GM12878 (cell line): ENCODE results near the gene TBC1D32. TPM values are rescaled to one million over a fixed set of nuclear protein-coding genes. Genes with fewer than 3 reads are reported as not detected.

Source experiments
- ATAC-seq: fragments of 200-7000 bp; cut with Tn5 transposase; 3 replicates; pipeline ENCODE4 v1.9.1; 2020; ENCODE audit warnings: mild to moderate bottlenecking, moderate library complexity
- BruUV-seq: library from RNA; stranded (reverse); fragments of 400-500 nt; replicated peaks from 2 replicates; lab custom pipeline; 2021; lab: Mats Ljungman, UMichigan
- CTCF ChIA-PET: fragments of 300-600 bp; sonication (Branson Sonifier 250); formaldehyde crosslinking; extraction: SDS; loops from one replicate; lab custom pipeline; 2021; ENCODE audit warnings: inconsistent platforms; lab: Yijun Ruan, JAX
- POLR2A ChIA-PET: fragments of 350-600 bp; formaldehyde crosslinking; extraction: SDS; loops from one replicate; lab custom pipeline; 2021; ENCODE audit warnings: inconsistent platforms; lab: Charles Lee
- RAD21 ChIA-PET: fragments of 300-600 bp; sonication (Branson Sonifier 250); formaldehyde crosslinking; loops from one replicate; lab custom pipeline; 2023; ENCODE audit warnings: antibody characterized with exemption; ENCODE audit not compliant: unreplicated experiment; lab: Charles Lee
- SMC1A ChIA-PET: fragments of 300-600 bp; sonication (Branson Sonifier 250); formaldehyde crosslinking; loops from one replicate; lab custom pipeline; 2023; ENCODE audit not compliant: unreplicated experiment, uncharacterized antibody; lab: Charles Lee
- DNase-seq: peaks from one replicate; pipeline ENCODE4 v3.0.0-alpha.2; 2011; ENCODE audit warnings: low read depth, low spot score
- FAIRE-seq: peaks from 3 replicates; lab custom pipeline; 2011; peaks lifted over from hg19 to GRCh38; lab: Jason Lieb, UNC
- H2AFZ ChIP-seq: 2 replicates; pipeline ENCODE4 v1.6.0; 2011; ENCODE audit warnings: low read depth, low read length, control low read depth; ENCODE audit not compliant: control insufficient read depth
- H3K27ac ChIP-seq: 2 replicates; pipeline ENCODE4 v1.5.1; 2011; ENCODE audit warnings: control low read depth; ENCODE audit not compliant: control insufficient read depth, insufficient read depth
- H3K27me3 ChIP-seq, 2 experiments: replicated peaks in 1 of 2; 2 replicates each; pipeline versions ENCODE4 v1.6.0 to v1.6.1; 2011; ENCODE audit warnings: low read length in 1 of 2; ENCODE audit not compliant: control insufficient read depth in 2 of 2, insufficient read depth in 2 of 2
- H3K36me3 ChIP-seq, 2 experiments: 2 replicates each; pipeline ENCODE4 v1.5.1; 2011; ENCODE audit warnings: low read length in 1 of 2; ENCODE audit not compliant: control insufficient read depth in 2 of 2, insufficient read depth in 2 of 2
- H3K4me1 ChIP-seq: 2 replicates; pipeline ENCODE4 v1.6.1; 2011; ENCODE audit warnings: mild to moderate bottlenecking, low read length, moderate library complexity, mixed read lengths; ENCODE audit not compliant: control insufficient read depth, insufficient read depth
- H3K4me2 ChIP-seq: 2 replicates; pipeline ENCODE4 v1.6.0; 2011; ENCODE audit warnings: control low read depth; ENCODE audit not compliant: control insufficient read depth, insufficient read depth
- H3K4me3 ChIP-seq: fragments of 200-600 bp; sonication (generic); 2 replicates; pipeline ENCODE4 v1.5.1; 2016
- H3K79me2 ChIP-seq: 2 replicates; pipeline ENCODE4 v1.6.0; 2011; ENCODE audit warnings: low read length; ENCODE audit not compliant: control insufficient read depth, insufficient read depth
- H3K9ac ChIP-seq: 2 replicates; pipeline ENCODE4 v1.8.0; 2011; ENCODE audit warnings: low read length, control low read depth, mixed read lengths; ENCODE audit not compliant: control insufficient read depth, insufficient read depth
- H3K9me3 ChIP-seq: replicated peaks from 3 replicates; pipeline ENCODE4 v1.5.1; 2011; ENCODE audit warnings: mild to moderate bottlenecking, low read length; ENCODE audit not compliant: control insufficient read depth, insufficient read depth
- H4K20me1 ChIP-seq: 2 replicates; pipeline ENCODE4 v1.6.0; 2011; ENCODE audit not compliant: control insufficient read depth, insufficient read depth
- ATF3 ChIP-seq: IDR thresholded peaks from 2 replicates; pipeline ENCODE4 v1.6.1; 2011; ENCODE audit warnings: low read depth, mild to moderate bottlenecking, low read length, moderate library complexity, borderline replicate concordance; ENCODE audit errors: extremely low read depth
- CBX5 ChIP-seq: sonication (generic); IDR thresholded peaks from 2 replicates; pipeline ENCODE4 v1.6.1; 2016; ENCODE audit warnings: low read depth, moderate library complexity, mild to moderate bottlenecking, inconsistent platforms
- DPF2 ChIP-seq: fragments of 450-650 bp; IDR thresholded peaks from 2 replicates; pipeline ENCODE4 v1.6.1; 2017; ENCODE audit warnings: mild to moderate bottlenecking
- ELK1 ChIP-seq: IDR thresholded peaks from 2 replicates; pipeline ENCODE4 v1.6.1; 2012; ENCODE audit warnings: low read depth, low read length, improper control_type of control experiment
- HDAC2 ChIP-seq: fragments of 200-600 bp; sonication (generic); IDR thresholded peaks from 2 replicates; pipeline ENCODE4 v1.6.1; 2017
- MLLT1 ChIP-seq: fragments of 450-650 bp; IDR thresholded peaks from 2 replicates; pipeline ENCODE4 v1.6.1; 2016; ENCODE audit warnings: mild to moderate bottlenecking
- POLR2AphosphoS2 ChIP-seq: IDR thresholded peaks from 2 replicates; pipeline ENCODE4 v1.6.1; 2011; ENCODE audit warnings: low read depth, mild to moderate bottlenecking, low read length, improper control_type of control experiment, moderate library complexity
- TAF1 ChIP-seq: IDR thresholded peaks from 2 replicates; pipeline ENCODE4 v1.6.1; 2011; ENCODE audit warnings: mild to moderate bottlenecking, low read depth, low read length, borderline replicate concordance
- ZNF384 ChIP-seq: IDR thresholded peaks from 2 replicates; pipeline ENCODE4 v1.6.1; 2012; ENCODE audit warnings: low read depth, mild to moderate bottlenecking, low read length, improper control_type of control experiment, borderline replicate concordance
- ZNF622 ChIP-seq: fragments of 450-650 bp; IDR thresholded peaks from 2 replicates; pipeline ENCODE4 v1.6.1; 2017; ENCODE audit warnings: mild to moderate bottlenecking, inconsistent platforms
- ZZZ3 ChIP-seq: IDR thresholded peaks from 2 replicates; pipeline ENCODE4 v1.6.1; 2011; ENCODE audit warnings: low read depth; ENCODE audit not compliant: control insufficient read depth, insufficient read length
- in situ Hi-C: fragments of 300-500 bp; cut with MboI; formaldehyde crosslinking; loops from 9 replicates; pipeline ENCODE4 v1.14.3; 2018; ENCODE audit warnings: mixed read lengths
- intact Hi-C: fragments of 100-400 bp; cut with micrococcal nuclease; formaldehyde crosslinking; loops from one replicate; pipeline ENCODE4 v1.14.2; 2022; ENCODE audit not compliant: unreplicated experiment
- polyA plus RNA-seq, 11 experiments: library from polyadenylated mRNA; depleted of rRNA in 4 of 11; unstranded in 6 of 11; stranded (reverse) in 5 of 11; fragments of >200 nt; fragmentation: Nextera tagmentation in 4 of 11; fragmentation: Illumina TruSeq in 1 of 11; extraction: Ambion mirVana in 4 of 11; extraction: Trizol in 1 of 11; gene quantifications; 1 replicate in 1 of 11; 2 replicates in 10 of 11; pipeline versions ENCODE4 v1.2.1 to v1.2.3, GENCODE V29; 2011 to 2016; ENCODE audit warnings: inconsistent platforms in 2 of 11, missing spikeins in 2 of 11, low read depth in 1 of 11
- total RNA-seq, 4 experiments: library from RNA; depleted of rRNA in 3 of 4; stranded (reverse); fragments of >200 nt in 3 of 4; fragmentation: Illumina TruSeq in 1 of 4; extraction: Trizol in 1 of 4; gene quantifications; 2 replicates each; pipeline versions ENCODE4 v1.2.1 to v1.2.3, GENCODE V29; 2013 to 2021

TBC1D32 gene
- total and polyA plus RNA-seq, 10 of the 15 experiments (the other 5 are each of a cell fraction or from before 2014, with no cell fraction given), result 2.2 to 10.2 (median 4.1) TPM

GRCh38 chr6:121247386-121247785 lies 86.9 kb downstream of the TBC1D32 start:
- no peak for FAIRE-seq
- ChIA-PET CTCF (no interaction called here), SMC1A (interaction anchor here (1.0 kb wide), 1 partner anchor 23 kb away, joined by 3 read pairs; no protein-coding TSS in a partner anchor), RAD21 (no interaction called here), POLR2A (interaction anchor here (0.6 kb wide), 1 partner anchor 37 kb away, joined by 3 read pairs; no protein-coding TSS in a partner anchor)
- H2AFZ ChIP-seq, result no peak overlapping the region
- no peak overlapping the region for H3K4me3 ChIP-seq
- no peaks in the 10 kb centered on the region for H3K79me2 ChIP-seq
- intact Hi-C loops, result no loop called here
- H3K9me3 ChIP-seq, result no peaks in the 10 kb centered on the region; the same call in 1 of the 3 replicates
- no peak for DNase-seq
- no peak overlapping the region for H3K27ac ChIP-seq
- in situ Hi-C loops, result no loop called here
- H4K20me1 ChIP-seq, result no peaks in the 10 kb centered on the region
- H3K4me2 ChIP-seq, result no peak overlapping the region
- H3K9ac ChIP-seq, result no peak overlapping the region
- TF ChIP-seq ZZZ3 (no peak), MLLT1 (no peak), POLR2AphosphoS2 (no peak), ELK1 (no peak), ATF3 (no peak), ZNF622 (no peak), ZNF384 (no peak), CBX5 (no peak), DPF2 (no peak), HDAC2 (no peak), TAF1 (no peak)
- TF ChIP-seq, all 136 proteins: peak for 0
- H3K4me1 ChIP-seq, result no peaks in the 10 kb centered on the region
- H3K36me3 ChIP-seq, result 0 out of 4 replicates have a peak, but pooled peaks cover 0 to 3% of the 10 kb centered on the region in 2 experiments
- no peaks in the 10 kb centered on the region for H3K27me3 ChIP-seq
- peak; percentile 37; the same call in 2 of the 3 replicates for ATAC-seq
- BruUV-seq, result no TSS peak
